MM.1S (cell line): ENCODE measurements around the gene PRSS23.

Experiments
- CTCF ChIP-seq: fragments of 300-600 bp; sonication (generic); IDR thresholded peaks from 2 replicates; pipeline ENCODE4 v1.5.1; 2016; ENCODE audit warnings: antibody characterized with exemption, low read length, mixed read lengths
- EZH2 ChIP-seq: fragments of 300-600 bp; sonication (generic); optimal IDR thresholded peaks from 2 replicates; pipeline ENCODE3; 2017; ENCODE audit warnings: low read depth, mild to moderate bottlenecking, antibody characterized with exemption, low read length, mixed read lengths
- EZH2phosphoT487 ChIP-seq: fragments of 300-600 bp; sonication (generic); IDR thresholded peaks from 2 replicates; pipeline ENCODE4 v1.6.1; 2018; ENCODE audit warnings: antibody characterized with exemption, low read length

- TF ChIP-seq CTCF (no peak), EZH2 (no peak), EZH2phosphoT487 (no peak)
These were observed 47.8 kb downstream of the PRSS23 start for GRCh38 chr11:86848132-86848531.
